HG03159 (cell line): Measurements from ENCODE around the gene ZDHHC14.

Experiments used
- ATAC-seq: cut with Tn5 transposase; IDR thresholded peaks from one replicate; pipeline ENCODE4 v1.9.1; 2021; ENCODE audit warnings: mild to moderate bottlenecking, moderate library complexity; ENCODE audit not compliant: unreplicated experiment

ZDHHC14 gene

DNA sequence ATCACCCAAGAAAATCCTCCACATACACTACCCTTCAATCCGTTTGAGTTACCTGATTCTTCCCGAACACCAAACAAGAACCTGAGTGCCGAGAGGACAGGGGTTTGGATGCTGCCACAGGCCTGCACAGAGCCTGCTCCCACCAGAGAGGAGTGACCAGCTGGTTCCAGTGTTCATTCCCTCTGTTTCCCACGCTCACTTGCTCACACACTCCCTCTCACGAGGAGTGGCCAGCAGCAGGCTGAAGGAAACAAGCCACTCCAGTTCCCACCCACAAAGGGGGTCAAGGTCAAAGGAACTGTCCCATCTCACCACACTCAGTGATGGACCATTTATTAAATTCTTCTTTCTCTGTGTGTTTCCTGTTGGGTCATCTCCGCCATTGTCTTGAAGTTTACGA is 344.8 kb downstream of the ZDHHC14 start:
- ATAC-seq, result no peak

- ATAC-seq, result no peak
Observed at GRCh38 chr6:157726892-157727628, 346.1 kb downstream of the ZDHHC14 start.
